Kidney (tissue), 22 donors: ENCODE data around the gene BCKDHA. TPM values are rescaled to one million over a fixed set of nuclear protein-coding genes. Genes with fewer than 3 reads are reported as not detected.

Source experiments
- DNase-seq, 5 donors: peaks; one replicate each; pipeline ENCODE4 v3.0.0-alpha.2; 2013 to 2020
- FAIRE-seq: peaks from 2 replicates; lab custom pipeline; 2012; peaks lifted over from hg19 to GRCh38; lab: Jason Lieb, UNC
- H3K27ac ChIP-seq, 2 donors: one replicate each; pipeline ENCODE4 v1.7.0; 2013; ENCODE audit warnings: low read depth in 2 of 2, low read length in 2 of 2, inconsistent platforms in 1 of 2
- H3K27me3 ChIP-seq: one replicate; pipeline ENCODE4 v1.7.1; 2013; ENCODE audit warnings: low read length, inconsistent platforms; ENCODE audit not compliant: control insufficient read depth, insufficient read depth
- H3K36me3 ChIP-seq, 3 donors: one replicate each; pipeline versions ENCODE4 v1.7.0 to v1.7.1; 2013; ENCODE audit warnings: low read length in 3 of 3, control low read depth in 1 of 3, inconsistent platforms in 1 of 3; ENCODE audit not compliant: insufficient read depth in 3 of 3, control insufficient read depth in 2 of 3
- H3K4me1 ChIP-seq, 3 donors: one replicate each; pipeline versions ENCODE4 v1.7.0 to v1.7.1; 2013; ENCODE audit warnings: low read length in 3 of 3, inconsistent platforms in 1 of 3, low read depth in 1 of 3; ENCODE audit not compliant: control insufficient read depth in 2 of 3, insufficient read depth in 2 of 3
- H3K4me3 ChIP-seq, 3 donors: one replicate each; pipeline versions ENCODE4 v1.7.0 to v1.8.1; 2013; ENCODE audit warnings: low read length in 3 of 3, control low read depth in 1 of 3, inconsistent platforms in 1 of 3
- H3K9ac ChIP-seq, 3 donors: one replicate each; pipeline versions ENCODE4 v1.7.0 to v1.7.1; 2013; ENCODE audit warnings: low read length in 3 of 3, control low read depth in 1 of 3, inconsistent platforms in 1 of 3
- H3K9me3 ChIP-seq, 3 donors: one replicate each; pipeline versions ENCODE4 v1.7.0 to v1.7.1; 2013; ENCODE audit warnings: low read length in 3 of 3, control low read depth in 1 of 3, inconsistent platforms in 1 of 3; ENCODE audit not compliant: control insufficient read depth in 2 of 3, insufficient read depth in 1 of 3
- intact Hi-C: fragments of 100-400 bp; cut with DNase I; formaldehyde crosslinking; loops from one replicate; pipeline ENCODE4 v1.11.1; 2022
- long read RNA-seq, 10 donors: library from polyadenylated mRNA in 1 of 10; unstranded in 1 of 10; transcript quantifications; one replicate each; pipeline ENCODE4 v2.0.0 and lab custom pipeline, GENCODE V29; 2021 to 2026
- polyA plus RNA-seq: library from polyadenylated mRNA; stranded (reverse); fragments of 350-450 nt; fragmentation: Illumina TruSeq; extraction: RNeasy Lipid Tissue Mini Kit (QIAGEN cat#74804); gene quantifications from one replicate; pipeline ENCODE4 v1.2.3, GENCODE V29; 2014; ENCODE audit warnings: low read depth, low replicate concordance; ENCODE audit not compliant: insufficient read depth
- total RNA-seq: library from RNA; stranded (reverse); fragmentation: NEBNext Ultra II Directional; extraction: Animal tissue kit (Norgen Biotek cat#: 25700); gene quantifications from one replicate; pipeline ENCODE4 v1.2.1, GENCODE V29; 2021
- TF ChIP-seq, protein P1 (sequence below): IDR thresholded peaks from 3 replicates; pipeline ENCODE4 v1.5.1; 2012; ENCODE audit warnings: mild to moderate bottlenecking, moderate library complexity, borderline replicate concordance; ENCODE audit not compliant: insufficient read depth; ENCODE audit errors: extremely low read depth
- donor health status: control.
- donor health status: control.
- donor health status: control.
- donor health status: control.
- donor health status: control.
- donor health status: DM: yes; HTN: yes; CAD: no.
- donor health status: Normal renal cell carcinoma (clear cell type).

BCKDHA gene
- total RNA-seq (30.9 TPM), polyA plus RNA-seq (72.2 TPM)
- long read RNA-seq, donor 1, transcript BCKDHA-201 (9 exons, 2,103 nt), result major isoform, 16 of 16 reads
- long read RNA-seq, donor 1, partial matches to known transcripts, result 0 of 16 reads
- long read RNA-seq, donor 1, other reads (novel, unspliced or antisense), result 0 of 16 reads
- long read RNA-seq, donor 2, transcript BCKDHA-201 (9 exons, 2,103 nt), result major isoform, 28 of 28 reads
- long read RNA-seq, donor 2, partial matches to known transcripts, result 0 of 28 reads
- long read RNA-seq, donor 2, other reads (novel, unspliced or antisense), result 0 of 28 reads
- long read RNA-seq, donor 3, transcript BCKDHA-201 (9 exons, 2,103 nt), result major isoform, 23 of 56 reads
- long read RNA-seq, donor 3, partial matches to known transcripts, result 33 of 56 reads
- long read RNA-seq, donor 3, other reads (novel, unspliced or antisense), result 0 of 56 reads
- long read RNA-seq, donor 4, transcript BCKDHA-201 (9 exons, 2,103 nt), result major isoform, 17 of 28 reads
- long read RNA-seq, donor 4, partial matches to known transcripts, result 11 of 28 reads
- long read RNA-seq, donor 4, other reads (novel, unspliced or antisense), result 0 of 28 reads
- long read RNA-seq, donor 5, result 0 reads
- long read RNA-seq, donor 6, transcript BCKDHA-201 (9 exons, 2,103 nt), result major isoform, 15 of 21 reads
- long read RNA-seq, donor 6, partial matches to known transcripts, result 5 of 21 reads
- long read RNA-seq, donor 6, other reads (novel, unspliced or antisense), result 0 of 21 reads
- long read RNA-seq, donor 7, transcript BCKDHA-201 (9 exons, 2,103 nt), result major isoform, 26 of 49 reads
- long read RNA-seq, donor 7, partial matches to known transcripts, result 16 of 49 reads
- long read RNA-seq, donor 7, other reads (novel, unspliced or antisense), result 7 of 49 reads
- long read RNA-seq, donor 8, transcript BCKDHA-201 (9 exons, 2,103 nt), result major isoform, 20 of 45 reads
- long read RNA-seq, donor 8, partial matches to known transcripts, result 25 of 45 reads
- long read RNA-seq, donor 8, other reads (novel, unspliced or antisense), result 0 of 45 reads
- long read RNA-seq, donor 9, transcript BCKDHA-201 (9 exons, 2,103 nt), result major isoform, 12 of 32 reads
- long read RNA-seq, donor 9, partial matches to known transcripts, result 20 of 32 reads
- long read RNA-seq, donor 9, other reads (novel, unspliced or antisense), result 0 of 32 reads
- long read RNA-seq, donor 10, transcript BCKDHA-201 (9 exons, 2,103 nt), result major isoform, 10 of 10 reads
- long read RNA-seq, donor 10, partial matches to known transcripts, result 0 of 10 reads
- long read RNA-seq, donor 10, other reads (novel, unspliced or antisense), result 0 of 10 reads

DNA sequence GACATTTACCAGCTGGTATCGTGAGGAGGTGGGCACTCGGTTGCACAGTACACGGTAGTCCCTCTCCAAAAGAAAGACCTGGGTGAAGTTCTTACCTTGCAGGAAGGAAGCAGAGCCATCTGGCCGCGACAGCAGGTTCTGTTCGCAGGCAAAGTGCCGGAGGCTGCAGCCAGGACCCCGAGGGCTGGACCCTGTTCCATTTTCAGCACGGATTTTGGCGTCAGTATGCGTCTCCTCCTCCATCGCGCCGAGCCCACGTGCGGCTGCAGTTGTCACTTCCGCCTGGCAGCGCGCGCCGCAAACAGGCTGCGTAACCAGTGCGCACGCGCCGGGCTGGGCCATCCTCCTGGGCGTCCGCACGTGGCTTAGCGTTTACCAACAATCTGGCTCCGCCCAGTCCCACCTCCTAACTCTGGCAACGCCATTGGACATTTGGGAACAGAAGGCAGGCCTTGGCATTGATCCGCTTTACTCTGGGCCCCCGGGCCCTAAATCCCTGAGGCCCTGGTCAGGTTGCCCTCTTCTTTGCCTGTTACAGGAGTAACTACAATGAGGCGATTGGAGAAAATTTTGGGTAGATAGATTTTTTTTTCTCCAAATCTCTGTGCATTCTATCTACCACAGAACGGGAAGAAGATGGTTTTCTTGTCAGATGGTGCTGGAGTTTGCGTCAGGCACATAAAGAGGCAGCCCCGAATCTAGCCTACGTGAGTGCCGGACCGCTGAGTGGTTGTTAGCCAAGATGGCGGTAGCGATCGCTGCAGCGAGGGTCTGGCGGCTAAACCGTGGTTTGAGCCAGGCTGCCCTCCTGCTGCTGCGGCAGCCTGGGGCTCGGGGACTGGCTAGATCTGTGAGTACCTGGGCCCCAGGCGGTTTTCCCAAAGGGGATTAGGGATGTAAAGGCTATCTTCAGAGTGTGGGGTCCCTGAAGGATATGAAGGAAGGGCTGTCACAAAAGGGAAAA is at the start of gene BCKDHA, which contains the start of gene EXOSC5:
TSS of gene BCKDHA (plus strand) at position 733 of the 964 bp plus-strand sequence. CDS start at position 743, 10 bp downstream.
TSS of gene EXOSC5 (minus strand) at position 274 of the 964 bp plus-strand sequence. CDS start at position 243, 31 bp downstream.
- FAIRE-seq (peak; percentile 95), DNase-seq (peak; percentile 99 to 100 (median 99))
- peak within 1 kb of the TSS; percentile 92 to 94 (median 93) for H3K9ac ChIP-seq
- H3K27me3 ChIP-seq, result no peaks in the 10 kb centered on the region
- TF ChIP-seq, protein P1, sequence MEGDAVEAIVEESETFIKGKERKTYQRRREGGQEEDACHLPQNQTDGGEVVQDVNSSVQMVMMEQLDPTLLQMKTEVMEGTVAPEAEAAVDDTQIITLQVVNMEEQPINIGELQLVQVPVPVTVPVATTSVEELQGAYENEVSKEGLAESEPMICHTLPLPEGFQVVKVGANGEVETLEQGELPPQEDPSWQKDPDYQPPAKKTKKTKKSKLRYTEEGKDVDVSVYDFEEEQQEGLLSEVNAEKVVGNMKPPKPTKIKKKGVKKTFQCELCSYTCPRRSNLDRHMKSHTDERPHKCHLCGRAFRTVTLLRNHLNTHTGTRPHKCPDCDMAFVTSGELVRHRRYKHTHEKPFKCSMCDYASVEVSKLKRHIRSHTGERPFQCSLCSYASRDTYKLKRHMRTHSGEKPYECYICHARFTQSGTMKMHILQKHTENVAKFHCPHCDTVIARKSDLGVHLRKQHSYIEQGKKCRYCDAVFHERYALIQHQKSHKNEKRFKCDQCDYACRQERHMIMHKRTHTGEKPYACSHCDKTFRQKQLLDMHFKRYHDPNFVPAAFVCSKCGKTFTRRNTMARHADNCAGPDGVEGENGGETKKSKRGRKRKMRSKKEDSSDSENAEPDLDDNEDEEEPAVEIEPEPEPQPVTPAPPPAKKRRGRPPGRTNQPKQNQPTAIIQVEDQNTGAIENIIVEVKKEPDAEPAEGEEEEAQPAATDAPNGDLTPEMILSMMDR, result no peak
- H3K4me1 ChIP-seq, result peaks cover 0 to 16% (median 7%) of the 10 kb centered on the region in 3 donors
- no peaks in the 10 kb centered on the region for H3K9me3 ChIP-seq
- H3K36me3 ChIP-seq, result peaks cover 0 to 3% (median 0%) of the 10 kb centered on the region in 3 donors
- intact Hi-C loops, result no loop called here
- peak within 1 kb of the TSS; percentile 93 to 100 (median 95) for H3K4me3 ChIP-seq
- H3K27ac ChIP-seq, result peak within 1 kb of the TSS; percentile 91 to 97

DNA sequence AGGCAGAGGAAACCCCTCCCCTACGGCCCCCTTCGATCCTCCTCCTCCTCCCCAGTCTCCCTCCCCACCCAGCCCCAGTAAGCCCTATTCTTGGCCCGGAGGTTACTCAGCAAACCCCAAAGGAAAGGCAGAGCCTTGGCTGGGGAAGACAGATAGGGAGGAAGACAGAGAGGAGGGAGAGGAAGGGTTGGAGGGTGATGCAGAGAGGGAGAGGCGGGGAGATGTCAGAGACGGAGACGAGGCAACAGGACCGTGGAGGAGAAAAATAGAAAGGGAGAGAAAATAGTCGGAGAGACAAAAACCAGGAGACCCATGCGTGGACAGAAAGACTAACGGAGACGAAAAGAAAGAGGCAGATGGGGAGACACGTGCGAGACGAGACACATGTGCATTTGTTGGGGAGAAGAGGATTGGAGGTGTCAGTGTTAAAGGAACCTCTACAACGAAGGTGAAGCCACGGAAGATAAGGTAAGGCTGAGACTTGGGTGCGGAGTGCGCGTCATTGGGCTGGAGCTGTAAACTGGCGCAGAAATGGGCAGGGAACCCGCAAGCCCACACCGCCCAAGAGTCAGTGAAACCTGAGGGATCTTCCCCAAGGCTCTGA is 46.8 kb upstream of the BCKDHA start:
- Histone ChIP-seq H3K27ac (peak overlapping the region; percentile 8 to 57), H3K4me1 (peaks cover 0 to 20% (median 3%) of the 10 kb centered on the region in 3 donors)

More for the DNA sequence above, 46.8 kb upstream of the BCKDHA start:
- intact Hi-C loops, result no loop called here
- peak overlapping the region in 1 of 3 donors; percentile 37 for H3K9ac ChIP-seq
- FAIRE-seq, result no peak
- no peaks in the 10 kb centered on the region for H3K36me3 ChIP-seq
- TF ChIP-seq, protein P1, result no peak
- DNase-seq, result peak in 1 of 5 donors; percentile 14
- H3K4me3 ChIP-seq, result peak overlapping the region; percentile 59 to 71 (median 64)
- H3K27me3 ChIP-seq, result no peaks in the 10 kb centered on the region
- no peaks in the 10 kb centered on the region for H3K9me3 ChIP-seq
